Measurements from ENCODE around the gene MYL1.

The MYL1 gene

DNA sequence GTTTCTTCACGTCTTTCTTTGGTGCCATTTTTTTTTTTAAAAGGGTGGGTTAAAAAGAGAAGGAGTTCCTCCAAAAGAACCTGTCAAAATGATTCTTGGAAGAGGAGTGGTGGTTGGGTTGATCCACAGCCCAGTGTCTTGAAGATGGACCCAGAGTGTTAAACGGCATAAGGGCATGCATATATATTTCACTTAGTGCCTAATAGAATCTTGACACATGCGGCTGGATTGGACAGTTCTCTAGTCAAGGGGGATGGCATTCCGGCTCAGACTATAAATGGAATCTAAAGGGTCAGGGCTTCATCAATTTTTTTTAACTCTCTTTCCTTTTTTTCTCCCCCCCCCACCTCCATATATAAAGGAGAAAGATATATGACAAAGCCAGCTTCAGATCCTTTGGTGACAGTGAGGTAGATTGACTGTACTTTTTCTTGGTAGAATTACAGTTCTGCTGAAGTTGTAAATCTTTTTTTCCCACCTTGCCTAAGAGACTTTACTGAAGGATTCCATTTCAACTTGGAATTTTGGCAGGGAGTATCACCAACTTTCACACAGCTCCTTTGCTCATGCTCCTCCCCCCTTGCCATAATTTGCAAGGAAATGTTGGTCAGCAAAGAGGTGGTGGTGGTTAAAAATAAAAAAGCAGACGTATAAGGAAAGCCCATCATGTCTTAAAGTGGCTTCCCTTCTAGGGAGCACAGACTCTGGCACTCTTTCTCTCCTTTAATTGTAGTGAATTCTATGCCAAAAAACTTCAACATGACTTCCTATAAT lies at the start of gene MYL1:
TSS of gene MYL1 (minus strand) at position 160 of the 774 bp plus-strand sequence. CDS start at position 28, 132 bp downstream.
- in situ Hi-C loops (cut with HindIII; ENCODE audit: low sequenced_read_pairs): no loop called here

DNA sequence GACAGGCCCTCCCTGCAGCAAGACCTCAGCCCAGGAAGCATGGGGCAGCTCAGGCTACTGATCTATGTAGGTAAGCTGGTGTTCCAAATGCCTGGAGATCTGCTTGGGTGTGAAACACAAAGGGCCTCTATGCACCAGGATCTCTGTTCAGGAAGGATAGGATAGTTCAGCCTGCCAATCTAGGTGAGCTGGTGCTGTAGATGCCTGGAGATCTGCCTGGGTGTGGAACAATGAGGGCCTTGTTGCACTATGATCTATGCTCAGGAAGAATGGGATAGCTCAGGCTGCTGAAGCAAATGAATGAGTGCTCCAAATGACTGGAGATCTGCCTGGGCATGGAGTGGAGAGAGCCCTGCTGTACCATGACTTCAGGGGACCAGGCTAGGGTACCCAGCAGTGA lies 48.9 kb upstream of the MYL1 start:
- in situ Hi-C loops (cut with HindIII; ENCODE audit: low sequenced_read_pairs): no loop called here

DNA sequence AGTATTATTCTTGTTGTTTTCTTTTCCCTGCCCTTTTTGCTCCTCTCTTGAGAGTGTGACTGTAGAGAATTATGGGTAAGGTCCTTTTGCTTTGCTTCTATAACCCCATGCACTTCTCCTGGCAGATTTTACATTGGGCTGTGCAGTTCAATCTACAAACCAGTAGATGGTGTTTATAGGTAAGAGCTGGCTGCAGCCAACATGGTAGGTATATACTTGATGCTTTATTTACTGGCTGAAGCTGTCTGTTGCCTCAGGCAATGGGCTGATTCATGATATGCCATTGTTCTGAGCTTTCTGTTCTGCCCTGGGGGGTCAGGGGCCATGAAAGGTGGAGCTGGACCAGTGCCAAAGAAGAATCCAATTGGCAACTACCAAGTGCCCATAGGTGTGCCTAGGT lies 48.3 kb upstream of the MYL1 start:
- in situ Hi-C loops (cut with HindIII; ENCODE audit: low sequenced_read_pairs): no loop called here

DNA sequence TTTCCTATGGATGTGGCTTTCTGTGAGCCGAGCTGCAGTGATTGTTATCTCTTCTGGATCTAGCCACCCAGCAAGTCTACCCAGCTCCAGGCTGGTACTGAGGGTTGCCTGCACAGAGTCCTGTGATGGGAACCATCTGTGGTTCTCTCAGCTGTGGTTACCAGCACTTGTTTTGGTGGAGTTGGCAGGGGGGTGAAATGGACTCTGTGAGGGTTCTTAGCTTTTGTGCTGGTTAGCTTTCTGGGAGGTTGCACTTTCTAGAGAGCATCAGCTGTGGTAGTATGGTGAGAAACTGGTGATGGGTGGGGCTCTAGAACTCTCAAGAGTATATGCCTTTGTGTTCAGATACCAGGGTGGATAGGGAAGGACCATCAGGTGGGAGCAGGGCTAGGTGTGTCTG lies 45.4 kb upstream of the MYL1 start:
- in situ Hi-C loops (cut with HindIII; ENCODE audit: low sequenced_read_pairs): no loop called here

DNA sequence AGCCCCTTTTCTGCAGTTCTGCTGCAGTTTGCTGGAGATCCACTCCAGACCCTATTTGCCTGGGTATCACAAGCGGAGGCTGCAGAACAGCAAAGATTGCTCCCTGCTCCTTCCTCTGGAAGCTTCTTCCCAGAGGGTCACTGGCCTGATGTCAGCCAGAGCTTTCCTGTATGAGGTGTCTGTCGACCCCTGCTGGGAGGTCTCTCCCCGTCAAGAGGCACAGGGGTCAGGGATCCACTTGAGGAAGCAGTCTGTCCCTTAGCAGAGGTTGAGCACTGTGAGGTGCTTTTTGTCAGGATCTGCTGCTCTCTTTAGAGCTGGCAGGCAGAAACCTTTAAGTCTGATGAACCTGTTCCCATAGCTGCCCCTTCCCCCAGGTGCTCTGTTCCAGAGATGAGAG lies 42.0 kb upstream of the MYL1 start:
- in situ Hi-C loops (cut with HindIII; ENCODE audit: low sequenced_read_pairs): no loop called here

DNA sequence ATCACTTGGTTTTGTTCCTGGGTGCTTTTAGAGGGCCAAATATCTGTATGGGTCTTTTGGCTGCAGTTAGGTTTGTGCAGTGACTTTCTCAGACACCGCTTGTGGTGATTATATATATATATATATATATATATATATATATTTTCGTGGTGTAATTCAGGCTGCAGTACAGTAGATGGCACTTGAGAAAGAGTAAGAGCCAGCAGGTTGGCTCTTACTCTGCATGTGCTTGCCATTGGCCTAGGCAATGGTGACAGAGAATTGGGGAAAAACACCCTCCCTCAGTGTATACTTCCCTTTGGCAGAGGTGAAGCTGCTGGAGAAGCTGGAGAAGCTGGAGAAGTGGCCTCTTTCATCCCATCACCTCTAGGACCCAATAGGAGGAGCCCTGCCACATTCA lies 22.2 kb upstream of the MYL1 start:
- in situ Hi-C loops (cut with HindIII; ENCODE audit: low sequenced_read_pairs): no loop called here

DNA sequence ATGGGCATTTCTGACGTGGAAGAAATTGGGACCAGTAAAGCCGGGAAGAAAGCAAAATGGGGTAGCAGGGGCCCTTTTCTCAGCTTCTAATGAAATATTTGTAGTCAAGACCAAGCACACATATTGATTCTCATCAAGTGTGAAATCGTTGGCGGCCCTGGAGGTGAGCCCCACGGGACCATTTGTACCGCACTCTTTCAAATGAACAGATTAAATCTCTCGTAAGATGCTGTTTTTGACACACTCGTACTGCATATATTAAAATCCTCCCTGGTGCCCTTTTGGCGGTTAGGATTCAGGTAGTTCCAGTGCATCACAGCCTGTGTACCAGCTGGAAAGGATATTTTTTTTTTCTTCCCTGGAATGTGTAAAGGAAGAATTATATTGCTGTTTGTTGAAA lies 9.9 kb upstream of the MYL1 start:
- in situ Hi-C loops (cut with HindIII; ENCODE audit: low sequenced_read_pairs): no loop called here

DNA sequence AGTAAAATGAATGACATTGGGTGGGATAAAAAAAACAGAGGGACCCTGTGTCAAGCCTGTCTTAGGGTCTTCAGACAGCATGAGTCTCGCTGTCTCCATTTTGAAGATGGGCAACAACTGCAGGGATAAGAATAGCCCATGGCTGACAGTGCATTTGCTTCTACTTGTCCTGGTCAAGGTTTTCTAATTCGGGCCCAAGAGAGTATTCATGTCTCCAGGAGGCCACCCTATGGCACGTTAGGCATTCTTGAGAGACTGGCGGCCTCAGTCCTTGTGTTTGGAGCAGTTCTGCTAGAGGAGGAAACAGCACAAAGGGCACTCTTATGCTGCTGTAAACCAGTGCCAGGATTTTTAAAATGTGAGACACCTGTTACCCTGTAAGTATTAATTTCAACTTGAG lies 9.5 kb upstream of the MYL1 start:
- in situ Hi-C loops (cut with HindIII; ENCODE audit: low sequenced_read_pairs): no loop called here

DNA sequence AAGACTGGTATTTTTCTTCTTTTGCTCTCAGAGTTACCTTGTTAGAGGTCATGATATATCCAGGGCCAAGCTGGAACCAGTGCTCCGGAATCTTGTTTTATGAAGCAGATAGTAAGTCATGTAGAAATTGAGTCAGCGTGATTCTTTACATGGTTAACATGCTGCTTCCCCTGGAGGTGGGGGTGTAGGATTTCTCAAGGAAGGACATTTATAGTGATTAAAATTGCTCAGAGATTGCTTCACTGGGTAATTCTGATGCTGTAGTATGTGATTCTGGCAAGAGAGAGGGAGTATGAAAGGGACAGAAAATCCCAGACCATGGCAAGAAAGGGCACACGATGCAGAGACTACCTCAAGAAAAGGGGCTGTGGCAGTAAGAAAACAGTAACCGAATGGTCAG lies 8.0 kb upstream of the MYL1 start:
- in situ Hi-C loops (cut with HindIII; ENCODE audit: low sequenced_read_pairs): no loop called here

DNA sequence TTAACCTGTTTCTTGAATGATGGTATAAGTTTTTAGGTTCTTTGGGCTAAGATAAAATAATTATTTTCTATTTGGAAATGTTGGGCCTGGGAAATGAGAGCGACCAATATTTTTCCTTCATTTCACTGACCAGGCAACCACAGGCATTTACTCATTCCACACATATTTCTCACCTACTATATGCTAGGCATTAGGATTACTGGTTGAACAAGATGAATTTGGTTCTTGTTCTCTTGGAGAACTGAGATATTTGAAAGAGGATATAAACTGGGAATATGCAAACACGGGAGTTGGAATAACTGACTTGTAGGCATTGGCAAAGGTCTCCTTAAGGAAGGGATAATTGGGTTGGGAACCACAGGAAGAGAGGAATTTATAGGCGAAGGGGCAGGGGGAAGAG lies 3.9 kb upstream of the MYL1 start:
- in situ Hi-C loops (cut with HindIII; ENCODE audit: low sequenced_read_pairs): no loop called here

DNA sequence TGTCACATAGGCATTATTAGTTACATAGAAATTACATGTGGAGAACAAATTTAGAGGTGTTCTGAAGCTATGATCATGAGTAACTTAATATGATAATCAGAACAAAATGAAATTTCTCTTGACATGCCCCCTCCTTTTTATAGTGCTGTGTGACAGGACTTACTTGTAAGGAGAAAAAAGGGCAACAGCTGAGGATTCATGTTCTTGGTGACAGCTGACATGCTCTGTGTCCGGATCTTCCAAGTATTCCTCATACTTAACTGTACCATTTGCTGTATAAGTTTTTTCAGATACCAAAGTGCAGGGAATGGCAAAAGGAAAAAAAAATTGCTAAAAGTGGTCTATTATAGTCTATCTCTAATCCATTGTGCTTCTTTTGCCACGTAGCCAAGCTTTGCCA lies 3.5 kb upstream of the MYL1 start:
- in situ Hi-C loops (cut with HindIII; ENCODE audit: low sequenced_read_pairs): no loop called here

DNA sequence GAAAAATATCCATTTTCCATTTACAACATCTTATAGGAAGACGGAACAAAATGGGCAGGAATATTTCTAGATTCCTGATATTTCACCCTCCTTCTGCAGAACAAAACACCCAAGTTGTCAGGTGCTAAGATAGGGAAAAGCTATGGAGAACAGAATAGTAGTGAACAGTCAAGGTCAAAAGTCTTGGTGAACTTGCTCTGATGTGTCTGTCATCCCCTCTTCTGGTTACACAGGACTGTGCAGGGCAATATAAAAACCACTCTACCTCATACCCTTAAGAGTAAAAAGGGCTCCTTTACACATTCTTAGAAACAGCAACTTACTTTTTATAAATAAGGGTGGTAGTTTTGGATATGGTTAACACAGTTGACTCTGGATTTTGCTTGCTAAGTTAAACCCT lies 4.4 kb downstream of the MYL1 start:
- in situ Hi-C loops (cut with HindIII; ENCODE audit: low sequenced_read_pairs): no loop called here

DNA sequence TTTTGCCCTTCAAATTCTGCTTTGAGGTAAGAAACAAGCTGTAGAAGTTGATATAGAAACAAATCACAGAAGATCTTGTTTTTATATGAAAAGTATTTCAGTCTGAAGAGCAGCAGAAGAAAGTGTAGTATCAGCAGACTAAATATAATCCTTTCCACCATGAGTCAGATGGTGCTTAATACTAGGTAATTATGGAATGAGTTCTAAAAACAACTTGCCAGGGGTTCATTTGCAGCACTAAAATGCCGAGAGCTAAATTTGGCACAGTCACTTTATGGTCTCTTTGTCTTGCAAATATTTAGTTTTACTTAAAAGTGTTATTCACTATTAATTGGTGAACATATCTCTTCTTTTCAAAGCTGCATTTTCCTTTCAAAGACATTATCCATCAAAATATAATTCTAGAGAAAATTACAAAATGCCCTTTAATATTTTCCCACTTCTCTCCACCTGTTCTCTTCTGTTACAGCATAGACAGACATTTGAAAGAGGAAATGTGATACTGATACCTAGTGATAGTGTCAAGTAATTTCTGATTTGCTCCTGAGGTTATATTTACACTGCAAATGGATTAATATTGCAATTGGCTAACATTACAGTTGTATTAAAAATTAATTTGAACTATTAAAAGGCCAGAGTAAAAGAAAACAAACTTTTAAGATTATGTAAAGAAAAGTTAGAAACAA lies 5.3 kb downstream of the MYL1 start:
- in situ Hi-C loops (cut with HindIII; ENCODE audit: low sequenced_read_pairs): no loop called here

DNA sequence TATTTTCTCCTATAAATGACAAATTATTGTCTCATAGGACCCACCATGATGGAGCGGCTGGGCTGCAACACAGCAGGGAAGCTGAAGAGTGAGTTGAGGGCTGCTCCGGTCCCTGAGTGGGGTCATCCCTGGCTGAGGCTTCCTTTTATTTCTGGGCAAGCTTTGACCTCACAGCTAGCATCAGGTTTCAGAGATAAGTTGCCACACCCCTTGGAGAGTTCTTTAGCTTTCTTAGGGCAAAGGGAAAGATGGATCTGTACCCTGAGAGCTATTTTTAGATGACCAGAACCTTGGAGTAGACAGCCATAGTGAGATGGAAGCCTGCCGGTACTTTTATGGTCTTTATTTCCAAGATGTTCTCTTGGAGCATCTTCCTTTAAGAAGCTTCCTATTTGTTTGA lies 11.5 kb downstream of the MYL1 start:
- in situ Hi-C loops (cut with HindIII; ENCODE audit: low sequenced_read_pairs): no loop called here

DNA sequence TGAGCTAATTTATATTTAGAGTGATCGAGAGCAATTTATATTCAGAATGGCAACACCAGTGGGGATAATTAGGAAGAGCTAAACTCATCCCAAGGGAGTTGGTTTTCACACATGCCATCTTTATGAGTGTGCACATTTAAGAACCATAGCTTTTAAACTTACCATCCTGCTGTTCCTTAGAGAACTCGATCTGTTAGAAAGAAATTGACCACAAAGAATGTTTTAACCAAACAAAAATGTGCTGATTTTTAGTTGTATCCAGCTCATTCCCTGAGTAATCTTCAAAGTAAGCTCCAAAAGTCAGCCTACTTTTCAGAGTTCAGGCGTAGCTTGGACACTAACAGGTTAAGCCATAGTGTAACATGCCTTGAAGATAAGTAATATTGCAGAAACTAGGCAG lies 12.6 kb downstream of the MYL1 start:
- in situ Hi-C loops (cut with HindIII; ENCODE audit: low sequenced_read_pairs): no loop called here

DNA sequence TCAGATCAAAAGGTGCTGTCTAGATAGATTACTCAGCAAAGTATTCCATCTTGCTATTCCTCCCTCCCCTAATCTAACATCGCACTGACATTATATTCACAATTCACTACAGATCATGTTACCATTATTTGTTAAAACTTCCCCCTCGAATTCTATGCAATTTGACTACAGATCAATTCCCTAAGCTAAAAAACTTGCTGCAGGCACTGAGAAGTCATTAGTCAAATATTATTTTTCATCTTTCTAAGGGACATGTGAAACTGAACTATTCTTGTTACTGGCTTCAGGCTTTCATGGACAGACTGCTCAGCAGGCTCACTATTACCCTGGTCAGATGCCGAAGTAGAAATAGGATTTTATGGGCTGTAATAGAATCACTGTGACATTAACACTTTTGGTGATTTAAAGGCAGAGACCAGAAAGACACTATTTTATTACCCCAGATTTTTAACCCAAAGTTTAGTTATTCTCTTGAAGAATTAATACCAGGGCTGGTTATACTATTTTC lies 15.1 kb downstream of the MYL1 start:
- in situ Hi-C loops (cut with HindIII; ENCODE audit: low sequenced_read_pairs): no loop called here

DNA sequence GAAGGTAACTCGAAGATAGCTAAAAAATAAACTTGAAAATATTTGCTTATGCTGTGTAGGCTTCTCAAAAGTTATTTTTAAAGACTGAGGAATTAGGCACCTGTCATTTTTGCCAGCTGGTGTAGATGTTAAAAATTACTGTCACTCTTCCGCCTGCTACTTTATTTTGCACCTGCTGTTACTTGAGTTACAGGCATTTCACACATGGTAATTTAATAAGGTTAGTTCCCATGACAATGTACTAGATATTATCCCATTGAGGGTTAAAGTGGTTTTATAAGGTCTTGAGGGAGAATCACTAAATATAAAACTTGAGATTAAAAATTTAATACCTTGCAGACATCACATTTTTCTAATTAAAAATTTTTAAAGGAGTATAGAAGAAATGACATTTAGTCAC lies 26.6 kb downstream of the MYL1 start:
- in situ Hi-C loops (cut with HindIII; ENCODE audit: low sequenced_read_pairs): no loop called here

DNA sequence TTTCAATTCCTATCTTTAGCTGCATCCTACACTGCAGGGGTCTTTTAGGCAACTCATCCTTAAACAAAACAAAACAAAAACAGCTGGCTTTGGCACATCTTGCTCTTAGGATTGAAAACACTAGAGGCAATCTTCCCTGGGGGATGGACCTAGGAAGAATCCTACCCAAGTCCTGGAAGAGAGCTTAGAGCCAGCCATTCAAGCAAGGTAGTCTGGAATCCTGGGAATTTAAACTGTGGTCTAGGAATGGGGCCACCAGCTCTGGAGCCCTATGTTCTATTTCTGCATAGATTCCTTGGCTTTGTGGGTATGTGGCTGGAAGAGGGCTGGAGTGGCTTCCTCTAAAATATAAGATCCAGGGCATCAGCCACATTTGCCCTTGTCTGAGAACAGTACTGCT lies 27.7 kb downstream of the MYL1 start:
- in situ Hi-C loops (cut with HindIII; ENCODE audit: low sequenced_read_pairs): no loop called here

DNA sequence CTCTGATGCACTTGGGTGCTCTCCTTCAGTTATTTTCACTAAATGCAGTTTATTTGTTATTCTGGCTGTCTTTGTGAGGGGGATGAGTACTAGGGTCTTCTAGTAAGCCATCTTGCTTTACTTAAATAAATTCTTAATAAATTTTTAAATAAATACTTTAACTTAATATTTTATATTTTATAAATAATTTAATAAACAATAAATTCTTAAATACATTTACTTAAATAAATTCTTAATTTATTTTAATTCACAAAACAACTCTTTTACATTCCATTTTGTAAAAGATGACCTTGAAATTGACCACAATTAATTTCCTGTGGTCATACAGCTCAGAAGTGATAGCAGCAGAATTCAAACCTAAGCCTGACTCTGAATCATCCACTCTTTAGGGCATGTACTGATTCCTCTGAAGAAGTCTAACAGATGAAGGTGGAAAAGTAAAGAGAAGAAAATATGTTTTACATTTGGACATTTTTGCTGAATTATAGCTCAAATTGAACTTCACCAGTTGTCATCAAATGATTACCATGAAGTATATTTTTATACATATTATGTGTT lies 28.8 kb downstream of the MYL1 start:
- in situ Hi-C loops (cut with HindIII; ENCODE audit: low sequenced_read_pairs): no loop called here

DNA sequence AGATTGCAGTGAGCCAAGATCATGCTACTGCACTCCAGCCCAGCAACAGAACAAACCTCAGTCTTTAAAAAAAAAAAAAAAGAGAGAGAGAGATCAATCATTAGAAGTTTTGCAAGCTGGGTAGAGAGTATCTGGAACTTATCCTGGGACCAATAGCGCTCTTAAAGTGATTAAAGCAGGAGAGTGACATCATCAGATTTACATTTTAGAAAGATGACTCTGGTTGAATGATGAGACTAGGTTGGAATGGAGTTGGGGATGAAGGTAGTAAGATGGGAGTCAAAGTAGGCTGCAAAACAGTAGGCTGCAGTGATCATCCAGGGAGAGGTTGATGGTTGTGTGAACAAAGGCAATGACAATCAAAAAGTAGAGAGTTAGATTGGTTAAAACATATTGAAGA lies 37.8 kb downstream of the MYL1 start:
- in situ Hi-C loops (cut with HindIII; ENCODE audit: low sequenced_read_pairs): no loop called here

DNA sequence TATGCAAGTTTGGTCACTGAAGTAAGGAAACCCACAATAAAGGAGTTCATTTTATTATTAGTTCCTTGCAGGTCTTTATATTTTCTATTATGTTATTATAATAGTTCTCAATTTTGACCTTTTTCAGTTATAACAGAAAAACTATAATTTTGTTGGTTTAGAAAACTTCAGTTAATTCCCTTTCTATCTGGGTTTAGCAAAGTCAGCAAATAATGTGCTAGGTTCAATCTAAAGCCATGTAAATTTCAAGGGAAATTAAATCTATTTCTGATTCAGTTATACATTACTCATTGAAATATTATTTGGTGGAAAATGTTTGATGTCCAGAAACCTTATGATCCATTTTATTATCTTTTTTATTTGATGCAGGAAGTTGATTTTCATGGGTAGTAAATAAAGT lies 43.7 kb downstream of the MYL1 start:
- in situ Hi-C loops (cut with HindIII; ENCODE audit: low sequenced_read_pairs): no loop called here

DNA sequence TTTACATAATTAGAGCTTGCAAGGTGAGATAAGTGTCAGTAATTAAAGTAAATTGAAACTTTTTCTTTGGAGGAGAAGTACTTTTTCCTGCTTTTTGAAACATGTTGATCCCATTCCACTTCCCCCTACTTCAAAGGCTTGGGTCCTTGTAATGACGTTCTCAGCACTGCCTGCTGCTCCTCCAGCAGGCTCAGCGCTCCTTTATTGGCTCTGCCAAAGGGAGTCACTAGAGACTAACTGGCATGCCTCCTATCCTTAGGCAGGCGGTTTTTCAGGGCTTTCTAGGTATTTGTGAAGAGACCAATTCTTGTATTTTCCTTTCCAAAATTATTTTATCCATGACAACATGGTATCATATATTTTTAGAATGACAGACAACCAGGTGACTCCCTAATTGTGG lies 45.8 kb downstream of the MYL1 start:
- in situ Hi-C loops (cut with HindIII; ENCODE audit: low sequenced_read_pairs): no loop called here
